GM23248 (cell line): Measurements from ENCODE around the gene H1-8. TPM values are rescaled to one million over a fixed set of nuclear protein-coding genes. Genes with fewer than 3 reads are reported as not detected.

Experiments used
- DNase-seq: peaks from one replicate; pipeline ENCODE4 v3.0.0-alpha.2; 2015
- H2AFZ ChIP-seq: fragments of 200-600 bp; sonication (generic); 2 replicates; pipeline ENCODE4 v1.6.1; 2016; ENCODE audit warnings: antibody characterized with exemption
- H3F3A ChIP-seq: fragments of 200-600 bp; sonication (generic); 2 replicates; pipeline ENCODE4 v1.6.1; 2016; ENCODE audit warnings: mild to moderate bottlenecking, antibody characterized with exemption, mixed run types; ENCODE audit not compliant: insufficient read depth
- H3K27ac ChIP-seq: fragments of 200-600 bp; sonication (generic); 2 replicates; pipeline ENCODE4 v1.5.1; 2016; ENCODE audit warnings: mild to moderate bottlenecking
- H3K27me3 ChIP-seq: fragments of 200-600 bp; sonication (generic); replicated peaks from 2 replicates; pipeline ENCODE4 v1.6.1; 2016; ENCODE audit warnings: mild to moderate bottlenecking; ENCODE audit not compliant: insufficient read depth
- H3K36me3 ChIP-seq: fragments of 200-600 bp; sonication (generic); 2 replicates; pipeline ENCODE4 v1.6.1; 2016; ENCODE audit warnings: low read depth, mild to moderate bottlenecking
- H3K4me1 ChIP-seq: fragments of 200-600 bp; sonication (generic); 2 replicates; pipeline ENCODE4 v1.6.1; 2016; ENCODE audit warnings: mild to moderate bottlenecking; ENCODE audit not compliant: insufficient read depth
- H3K4me2 ChIP-seq: fragments of 200-600 bp; sonication (generic); one replicate; pipeline ENCODE4 v1.6.1; 2016; ENCODE audit warnings: mild to moderate bottlenecking; ENCODE audit not compliant: unreplicated experiment
- H3K4me3 ChIP-seq: fragments of 200-600 bp; sonication (generic); 2 replicates; pipeline ENCODE4 v1.5.1; 2016; ENCODE audit warnings: mild to moderate bottlenecking
- H3K79me2 ChIP-seq: fragments of 200-600 bp; sonication (generic); 2 replicates; pipeline ENCODE4 v1.6.1; 2016; ENCODE audit warnings: mild to moderate bottlenecking; ENCODE audit not compliant: insufficient read depth
- H3K9ac ChIP-seq: fragments of 200-600 bp; sonication (generic); 2 replicates; pipeline ENCODE4 v1.6.1; 2016; ENCODE audit warnings: mild to moderate bottlenecking
- H3K9me2 ChIP-seq: fragments of 200-600 bp; sonication (generic); 2 replicates; pipeline ENCODE4 v1.6.1; 2016; ENCODE audit warnings: mixed run types, mild to moderate bottlenecking, moderate library complexity; ENCODE audit not compliant: insufficient read depth
- H3K9me3 ChIP-seq: fragments of 200-600 bp; sonication (generic); one replicate; pipeline ENCODE4 v1.6.1; 2017; ENCODE audit warnings: low read depth
- H4K20me1 ChIP-seq: fragments of 200-600 bp; sonication (generic); 2 replicates; pipeline ENCODE4 v1.6.0; 2016; ENCODE audit not compliant: insufficient read depth
- EZH2 ChIP-seq: fragments of 200-600 bp; sonication (generic); IDR thresholded peaks from 2 replicates; pipeline ENCODE4 v1.6.1; 2018; ENCODE audit warnings: antibody characterized with exemption, mild to moderate bottlenecking; ENCODE audit not compliant: insufficient read depth, poor library complexity, severe bottlenecking
- EZH2phosphoT487 ChIP-seq: fragments of 200-600 bp; sonication (generic); IDR thresholded peaks from 2 replicates; pipeline ENCODE4 v1.6.1; 2018; ENCODE audit warnings: antibody characterized with exemption, moderate library complexity, mild to moderate bottlenecking, low read depth; ENCODE audit not compliant: insufficient read depth
- WGBS, 2 experiments: methylation state at CpG; one replicate each; pipeline ENCODE4 v1.1.6; 2015 to 2017; ENCODE audit warnings: low lambda C conversion rate in 2 of 2, low coverage in 1 of 2; ENCODE audit errors: missing lambda C conversion rate in 2 of 2; 5-methylcytosine and 5-hydroxymethylcytosine counted together
- in situ Hi-C: fragments of 300-500 bp; cut with MboI; formaldehyde crosslinking; loops from 2 replicates; pipeline ENCODE4 v1.15.0; 2020
- polyA plus RNA-seq: library from polyadenylated mRNA; unstranded; fragments of >200 nt; fragmentation: Nextera tagmentation; extraction: Ambion mirVana; gene quantifications from 2 replicates; pipeline ENCODE4 v1.2.1, GENCODE V29; 2016
- total RNA-seq: library from RNA; depleted of rRNA; stranded (reverse); fragments of >200 nt; shearing (Covaris generic); gene quantifications from 2 replicates; pipeline ENCODE4 v1.2.3, GENCODE V29; 2014

Gene H1-8
- total and polyA plus RNA-seq, 2 experiments from 2014 or later: not detected

GRCh38 chr3:129573493-129573892 lies 30.5 kb downstream of the H1-8 start:
- no peak overlapping the region for H3K27ac ChIP-seq
- H3K9me3 ChIP-seq: no peaks in the 10 kb centered on the region
- H3K27me3 ChIP-seq: no peaks in the 10 kb centered on the region
- H3K79me2 ChIP-seq: no peaks in the 10 kb centered on the region
- in situ Hi-C loops: no loop called here
- H3K4me2 ChIP-seq: no peak overlapping the region
- no peak overlapping the region for H3K4me3 ChIP-seq
- no peak for DNase-seq
- no peak overlapping the region for H2AFZ ChIP-seq
- no peak for TF ChIP-seq EZH2
- no peak for TF ChIP-seq EZH2phosphoT487
- no peaks in the 10 kb centered on the region for H3K9me2 ChIP-seq
- H3K36me3 ChIP-seq: no peaks in the 10 kb centered on the region; the same call in 1 of the 2 replicates
- no peak overlapping the region for H3K9ac ChIP-seq
- no peaks in the 10 kb centered on the region for H4K20me1 ChIP-seq
- 91 to 93% methylated on average over 14 of the region's 14 CpGs for WGBS, 2 experiments
- no peaks in the 10 kb centered on the region for H3F3A ChIP-seq
- H3K4me1 ChIP-seq: no peaks in the 10 kb centered on the region

DNA sequence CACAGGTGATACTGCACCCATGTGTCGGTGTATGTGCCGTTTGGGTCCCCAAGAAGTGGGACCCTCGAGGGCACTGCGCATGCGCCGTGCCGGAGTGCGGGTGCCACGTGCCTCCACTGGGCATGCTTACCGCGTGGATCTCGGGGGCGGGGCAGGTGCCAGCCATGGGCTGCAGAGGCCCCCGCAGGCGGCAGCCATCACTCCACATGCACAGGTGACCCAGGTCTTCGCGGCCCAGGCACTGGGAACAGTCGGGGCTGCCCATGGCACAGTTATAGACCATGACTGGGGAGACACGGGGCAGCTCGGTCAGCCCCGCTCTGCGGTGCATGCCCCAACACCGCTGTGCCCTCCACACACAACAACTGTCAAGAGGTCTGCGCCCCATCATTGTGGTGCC lies 31.2 kb downstream of the H1-8 start:
- Histone ChIP-seq H3F3A (no peaks in the 10 kb centered on the region), H3K9ac (no peak overlapping the region), H3K9me2 (no peaks in the 10 kb centered on the region), H3K27ac (no peak overlapping the region), H3K4me1 (no peaks in the 10 kb centered on the region), H2AFZ (no peak overlapping the region), H3K9me3 (no peaks in the 10 kb centered on the region), H4K20me1 (no peaks in the 10 kb centered on the region), H3K27me3 (no peaks in the 10 kb centered on the region), H3K36me3 (no peaks in the 10 kb centered on the region; the same call in 1 of the 2 replicates), H3K4me3 (no peak overlapping the region), H3K79me2 (no peaks in the 10 kb centered on the region), H3K4me2 (no peak overlapping the region)
- TF ChIP-seq EZH2: no peak
- no peak for TF ChIP-seq EZH2phosphoT487
- DNase-seq: no peak
- in situ Hi-C loops: no loop called here
- WGBS, 2 experiments: 93% methylated on average over 23 to 24 of the region's 24 CpGs

DNA sequence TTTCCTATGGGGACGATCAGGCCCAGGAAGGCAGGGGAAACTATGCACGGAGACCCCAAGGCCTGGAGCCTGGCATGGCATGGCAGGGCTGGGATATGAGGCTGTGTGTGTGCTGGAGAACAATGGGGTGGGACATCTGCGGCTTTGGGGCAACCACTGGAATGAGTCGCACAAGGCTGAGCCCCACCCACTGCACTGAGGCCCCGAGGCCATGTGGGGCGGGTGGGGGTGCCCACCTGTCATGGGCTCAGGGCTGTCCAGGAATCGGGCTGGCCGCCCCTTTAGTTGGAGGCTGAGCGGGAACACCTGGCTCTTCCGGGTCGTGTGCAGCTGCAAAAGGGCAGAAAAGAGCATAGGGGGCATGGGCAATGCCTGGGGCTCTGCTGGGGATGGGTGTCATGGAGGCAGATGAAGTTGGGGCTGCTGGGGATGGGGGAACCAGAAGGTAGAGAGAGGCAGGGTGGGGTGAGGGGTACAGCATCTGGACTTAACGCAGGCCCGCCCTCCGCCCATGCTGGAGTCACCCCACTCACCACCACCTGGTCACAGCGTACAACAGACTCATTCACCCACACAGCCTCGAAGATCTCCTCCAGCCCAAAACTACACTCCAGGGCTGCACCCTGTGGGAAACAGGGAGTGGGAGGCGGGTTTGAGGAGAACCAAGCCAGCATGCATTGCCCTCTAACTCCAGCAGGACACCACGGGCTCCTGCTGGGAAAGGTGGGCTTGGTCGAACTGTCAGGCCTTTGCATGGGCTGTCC lies 32.4 kb downstream of the H1-8 start:
- Histone ChIP-seq H3K9me3 (no peaks in the 10 kb centered on the region), H3K4me3 (no peak overlapping the region), H2AFZ (no peak overlapping the region), H3K4me2 (no peak overlapping the region), H3K9me2 (no peaks in the 10 kb centered on the region), H3K79me2 (no peaks in the 10 kb centered on the region), H3K27ac (no peak overlapping the region), H4K20me1 (no peaks in the 10 kb centered on the region), H3K36me3 (no peaks in the 10 kb centered on the region; the same call in 1 of the 2 replicates), H3K4me1 (no peaks in the 10 kb centered on the region), H3K27me3 (no peaks in the 10 kb centered on the region), H3K9ac (no peak overlapping the region), H3F3A (no peaks in the 10 kb centered on the region)
- WGBS, 2 experiments: 84 to 88% methylated on average over 17 to 19 of the region's 19 CpGs
- in situ Hi-C loops: no loop called here
- no peak for DNase-seq
- TF ChIP-seq EZH2phosphoT487: no peak
- no peak for TF ChIP-seq EZH2

DNA sequence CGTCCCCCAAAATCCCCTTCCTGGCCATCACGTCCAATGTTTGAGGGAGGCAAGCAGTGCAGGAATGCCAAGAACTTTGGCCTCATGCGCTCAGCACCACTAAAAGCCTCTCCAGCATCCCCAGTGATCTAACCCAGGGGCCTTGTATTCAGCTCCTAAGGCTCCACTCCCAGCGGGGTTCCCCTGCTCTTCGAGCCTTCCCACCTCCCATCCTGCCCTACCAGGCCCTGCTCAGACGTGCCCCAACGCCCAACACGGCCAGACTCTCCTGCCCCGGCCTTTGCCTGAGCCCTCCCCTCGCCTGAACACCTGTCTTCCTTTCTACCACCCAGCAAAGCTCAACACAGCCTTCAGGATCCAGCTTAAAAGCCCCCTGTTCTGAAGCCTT lies 33.0 kb downstream of the H1-8 start:
- Histone ChIP-seq H3K27ac (no peak overlapping the region), H3K9me2 (no peaks in the 10 kb centered on the region), H3K27me3 (no peaks in the 10 kb centered on the region), H3K9ac (no peak overlapping the region), H3F3A (no peaks in the 10 kb centered on the region), H3K4me3 (no peak overlapping the region), H3K36me3 (no peaks in the 10 kb centered on the region; the same call in 1 of the 2 replicates), H3K9me3 (no peaks in the 10 kb centered on the region), H3K4me2 (no peak overlapping the region), H2AFZ (no peak overlapping the region), H3K4me1 (no peaks in the 10 kb centered on the region), H4K20me1 (no peaks in the 10 kb centered on the region), H3K79me2 (no peaks in the 10 kb centered on the region)
- TF ChIP-seq EZH2 (no peak), EZH2phosphoT487 (no peak)
- WGBS, 2 experiments: 90 to 92% methylated on average over 10 of the region's 10 CpGs
- no peak for DNase-seq
- in situ Hi-C loops: no loop called here
